UCSD-AML1 (cell line): Measurements from ENCODE around the gene ATG9B.
A peak's percentile ranks its signal among the peaks of the same experiment; 100 is the strongest.

ENCODE experiments used
- DNase-seq: peaks from one replicate; lab custom pipeline; 2025; ENCODE audit not compliant: unreplicated experiment; lab: John Stamatoyannopoulos, UW

ATG9B gene

DNA sequence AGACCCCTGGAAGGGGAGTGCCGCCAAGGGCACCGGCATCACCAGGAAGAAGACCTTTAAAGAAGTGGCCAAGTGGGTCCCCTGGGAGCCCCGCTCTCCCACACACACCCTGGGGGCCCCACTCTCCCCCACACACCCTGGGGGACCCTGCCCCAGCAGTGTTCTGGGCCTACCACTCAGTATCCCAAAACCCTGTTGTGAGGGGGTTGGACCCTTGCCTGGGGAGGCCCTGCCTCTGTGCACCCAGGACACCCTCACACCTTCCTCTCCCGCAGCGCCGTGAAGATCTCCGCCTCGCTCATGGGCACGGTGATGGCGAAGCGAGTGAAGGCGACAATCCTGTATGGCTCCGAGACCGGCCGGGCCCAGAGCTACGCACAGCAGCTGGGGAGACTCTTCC lies 22.7 kb downstream of the ATG9B start:
- DNase-seq, result no peak

DNA sequence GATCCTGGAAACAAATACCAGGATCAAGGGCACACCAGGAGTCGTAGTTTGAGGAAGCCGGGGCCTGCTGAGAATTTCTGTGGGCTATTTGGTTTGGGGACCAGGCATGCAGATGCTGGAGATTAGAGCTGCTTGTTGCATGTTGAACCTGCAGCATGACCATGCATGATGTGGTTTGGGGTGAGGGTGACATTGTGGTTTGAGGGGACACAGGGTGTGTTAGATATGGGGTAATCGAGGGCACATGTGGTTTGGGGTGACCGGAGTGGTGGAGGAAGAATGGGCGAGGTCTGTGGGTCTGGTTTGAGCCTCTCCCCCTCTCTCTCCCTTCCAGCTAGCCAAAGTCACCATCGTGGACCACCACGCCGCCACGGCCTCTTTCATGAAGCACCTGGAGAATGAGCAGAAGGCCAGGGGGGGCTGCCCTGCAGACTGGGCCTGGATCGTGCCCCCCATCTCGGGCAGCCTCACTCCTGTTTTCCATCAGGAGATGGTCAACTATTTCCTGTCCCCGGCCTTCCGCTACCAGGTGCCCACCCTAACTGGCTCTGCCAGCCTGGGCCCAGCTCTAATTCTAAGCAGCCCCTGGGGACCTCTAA lies 23.3 kb downstream of the ATG9B start:
- no peak for DNase-seq

DNA sequence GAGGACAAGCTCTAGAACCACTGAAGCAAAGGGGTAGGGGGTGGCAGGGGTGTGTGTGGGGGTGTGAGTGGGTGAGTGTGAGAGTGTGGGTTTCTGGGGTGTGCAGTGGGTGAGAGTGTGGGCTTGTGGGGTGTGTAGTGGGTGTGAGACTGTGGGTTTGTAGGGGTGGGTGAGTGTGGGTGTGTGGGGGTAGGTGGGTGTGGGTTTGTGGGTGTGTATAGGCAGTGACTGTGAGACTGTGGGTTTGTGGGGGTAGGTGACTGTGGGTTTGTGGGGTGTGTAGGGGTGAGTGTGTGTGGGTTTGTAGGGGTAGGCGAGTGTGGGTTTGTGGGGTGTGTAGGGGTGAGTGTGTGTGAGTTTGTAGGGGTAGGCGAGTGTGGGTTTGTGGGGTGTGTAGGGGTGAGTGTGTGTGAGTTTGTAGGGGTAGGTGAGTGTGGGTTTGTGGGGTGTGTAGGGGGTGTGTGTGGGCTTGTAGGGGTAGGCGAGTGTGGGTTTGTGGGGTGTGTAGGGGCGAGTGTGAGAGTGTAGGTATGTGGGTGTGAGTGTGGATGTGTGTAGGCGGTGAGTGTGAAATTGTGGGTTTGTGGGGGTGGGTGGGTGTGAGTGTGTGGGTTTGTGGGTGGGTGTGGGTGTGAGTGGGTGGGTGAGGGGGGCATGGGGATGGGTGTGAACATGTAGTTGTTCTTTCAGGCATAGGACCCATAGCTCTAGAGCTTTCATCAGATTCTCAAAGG lies 24.6 kb downstream of the ATG9B start:
- no peak for DNase-seq

DNA sequence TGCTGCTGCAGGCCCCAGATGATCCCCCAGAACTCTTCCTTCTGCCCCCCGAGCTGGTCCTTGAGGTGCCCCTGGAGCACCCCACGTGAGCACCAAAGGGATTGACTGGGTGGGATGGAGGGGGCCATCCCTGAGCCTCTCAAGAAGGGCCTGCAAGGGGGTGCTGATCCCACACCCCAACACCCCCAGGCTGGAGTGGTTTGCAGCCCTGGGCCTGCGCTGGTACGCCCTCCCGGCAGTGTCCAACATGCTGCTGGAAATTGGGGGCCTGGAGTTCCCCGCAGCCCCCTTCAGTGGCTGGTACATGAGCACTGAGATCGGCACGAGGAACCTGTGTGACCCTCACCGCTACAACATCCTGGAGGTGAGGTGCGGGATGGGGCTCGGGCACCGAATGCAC lies 25.3 kb downstream of the ATG9B start:
- DNase-seq, result no peak

DNA sequence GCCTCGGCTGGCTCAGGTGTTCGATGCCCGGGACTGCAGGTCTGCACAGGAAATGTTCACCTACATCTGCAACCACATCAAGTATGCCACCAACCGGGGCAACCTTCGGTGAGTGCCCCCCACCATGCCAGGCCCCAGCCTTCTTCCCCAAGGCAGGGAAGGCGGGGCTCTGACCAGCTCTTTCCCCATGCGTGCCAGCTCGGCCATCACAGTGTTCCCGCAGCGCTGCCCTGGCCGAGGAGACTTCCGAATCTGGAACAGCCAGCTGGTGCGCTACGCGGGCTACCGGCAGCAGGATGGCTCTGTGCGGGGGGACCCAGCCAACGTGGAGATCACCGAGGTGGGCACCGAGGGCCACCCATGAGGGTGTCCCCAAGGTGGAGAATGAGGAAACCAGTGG lies 26.0 kb downstream of the ATG9B start:
- no peak for DNase-seq

DNA sequence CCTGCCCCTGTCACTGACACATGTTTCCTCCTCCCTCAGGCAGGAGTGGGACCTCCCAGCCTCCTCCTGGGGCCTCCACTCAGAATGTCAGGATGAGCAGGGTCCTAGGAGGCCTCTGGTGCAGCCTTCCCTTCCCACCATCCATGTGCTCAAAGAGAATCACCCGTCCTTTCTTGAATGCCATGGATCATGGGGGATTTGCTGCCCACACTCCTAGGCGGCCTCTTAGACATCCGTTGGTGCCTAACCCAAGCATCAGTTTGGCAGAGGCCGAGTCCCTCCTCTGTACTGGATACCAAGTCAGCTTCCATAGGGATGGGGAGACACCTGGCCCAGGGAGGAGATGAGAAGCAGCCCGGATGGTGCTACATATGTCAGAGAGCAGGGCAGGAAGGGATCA lies 26.5 kb downstream of the ATG9B start:
- no peak for DNase-seq

DNA sequence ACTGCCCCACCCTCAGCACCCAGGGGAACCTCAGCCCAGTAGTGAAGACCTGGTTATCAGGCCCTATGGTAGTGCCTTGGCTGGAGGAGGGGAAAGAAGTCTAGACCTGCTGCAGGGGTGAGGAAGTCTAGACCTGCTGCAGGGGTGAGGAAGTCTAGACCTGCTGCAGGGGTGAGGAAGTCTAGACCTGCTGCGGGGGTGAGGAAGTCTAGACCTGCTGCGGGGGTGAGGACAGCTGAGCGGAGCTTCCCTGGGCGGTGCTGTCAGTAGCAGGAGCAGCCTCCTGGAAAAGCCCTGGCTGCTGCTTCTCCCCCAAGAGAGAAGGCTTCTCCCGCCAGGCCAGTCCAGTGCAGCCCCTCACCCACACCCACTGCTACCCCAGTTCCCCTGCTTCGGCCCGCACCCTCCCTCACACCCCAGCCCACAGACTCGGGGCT lies 27.2 kb downstream of the ATG9B start:
- DNase-seq, result no peak

DNA sequence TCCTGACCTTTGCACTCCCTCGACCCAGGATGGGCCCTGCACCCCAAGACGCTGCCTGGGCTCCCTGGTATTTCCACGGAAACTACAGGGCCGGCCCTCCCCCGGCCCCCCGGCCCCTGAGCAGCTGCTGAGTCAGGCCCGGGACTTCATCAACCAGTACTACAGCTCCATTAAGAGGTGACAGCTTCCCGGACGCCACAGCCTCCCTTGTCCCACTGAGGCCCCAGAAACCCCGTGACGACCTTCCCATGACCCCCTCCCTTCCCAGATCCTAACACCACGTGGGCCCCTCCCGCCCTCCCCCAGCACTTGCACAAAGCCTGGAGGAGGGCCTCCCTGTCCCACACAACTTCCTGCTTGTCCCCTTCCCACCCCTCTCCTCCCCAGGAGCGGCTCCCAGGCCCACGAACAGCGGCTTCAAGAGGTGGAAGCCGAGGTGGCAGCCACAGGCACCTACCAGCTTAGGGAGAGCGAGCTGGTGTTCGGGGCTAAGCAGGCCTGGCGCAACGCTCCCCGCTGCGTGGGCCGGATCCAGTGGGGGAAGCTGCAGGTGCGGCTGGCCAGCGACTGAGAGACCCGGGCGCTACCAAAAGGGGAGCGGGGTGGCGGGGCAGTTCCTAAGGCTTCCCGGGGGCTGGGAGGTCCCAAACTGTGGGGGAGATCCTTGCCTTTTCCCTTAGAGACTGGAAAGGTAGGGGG lies 27.8 kb downstream of the ATG9B start:
- peak; percentile 15 for DNase-seq

DNA sequence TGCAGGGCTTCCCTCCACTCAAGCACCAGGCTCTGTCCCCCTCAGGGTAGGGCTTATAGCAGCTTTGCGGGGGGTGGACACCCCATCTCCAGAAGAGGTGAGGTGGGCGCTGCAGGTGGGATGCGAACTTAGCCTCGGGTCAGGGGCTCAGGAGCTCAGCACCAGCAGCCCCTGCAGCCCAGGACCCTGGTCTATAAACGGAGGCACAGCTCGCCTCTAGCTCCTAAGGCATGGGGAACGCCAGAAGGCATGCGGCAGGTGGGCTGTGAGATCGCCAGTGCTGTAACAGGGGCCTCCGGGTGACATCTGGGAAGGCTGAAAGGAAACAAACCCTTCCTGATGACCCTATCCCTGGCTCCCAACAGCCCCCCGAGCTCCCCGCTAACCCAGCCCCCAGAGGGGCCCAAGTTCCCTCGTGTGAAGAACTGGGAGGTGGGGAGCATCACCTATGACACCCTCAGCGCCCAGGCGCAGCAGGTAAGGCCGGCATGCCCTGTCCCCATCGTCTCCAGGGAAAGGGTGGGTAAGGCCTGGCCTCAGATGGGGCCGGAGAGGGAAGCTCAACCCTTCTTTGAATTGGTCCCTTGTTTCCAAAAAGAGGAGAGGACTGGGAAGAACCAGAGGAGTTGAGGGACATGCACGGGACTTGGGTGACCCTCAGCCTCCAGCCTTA lies 29.3 kb downstream of the ATG9B start:
- DNase-seq, result no peak

DNA sequence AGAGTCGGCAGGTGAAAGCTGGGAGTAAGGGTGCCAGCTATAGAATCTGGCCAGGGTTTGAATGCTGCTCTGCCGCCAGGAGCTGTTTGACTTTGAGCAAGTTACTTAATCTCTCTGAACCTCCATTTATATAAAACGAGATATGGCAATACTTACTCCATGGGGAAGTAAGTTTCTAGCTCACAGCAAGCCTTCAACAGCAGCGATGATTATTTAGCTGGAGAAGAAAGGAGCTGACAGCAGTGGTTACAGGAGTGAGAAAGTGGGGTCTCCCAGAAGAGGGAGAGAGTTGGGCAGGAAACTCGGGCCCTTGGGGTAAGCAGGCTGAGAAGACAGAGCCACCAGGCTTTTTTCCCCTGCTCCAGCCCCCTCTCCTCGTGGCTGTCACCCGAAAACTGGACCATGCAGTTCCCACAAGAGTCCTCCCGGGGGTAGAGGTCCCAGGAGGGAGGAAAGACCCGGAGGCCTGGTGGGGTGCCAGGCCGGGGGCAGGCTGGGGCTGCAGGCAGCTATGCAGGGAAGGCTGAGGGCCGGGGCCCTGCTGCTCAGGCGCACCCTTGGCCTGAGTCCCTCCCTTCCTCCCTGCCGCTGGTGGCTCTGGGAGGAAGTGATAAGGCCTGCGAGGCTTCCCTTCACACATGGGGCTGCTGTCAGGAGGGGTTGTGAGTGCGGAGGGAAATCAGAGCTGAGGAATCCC lies 30.0 kb downstream of the ATG9B start:
- DNase-seq, result peak; percentile 69

DNA sequence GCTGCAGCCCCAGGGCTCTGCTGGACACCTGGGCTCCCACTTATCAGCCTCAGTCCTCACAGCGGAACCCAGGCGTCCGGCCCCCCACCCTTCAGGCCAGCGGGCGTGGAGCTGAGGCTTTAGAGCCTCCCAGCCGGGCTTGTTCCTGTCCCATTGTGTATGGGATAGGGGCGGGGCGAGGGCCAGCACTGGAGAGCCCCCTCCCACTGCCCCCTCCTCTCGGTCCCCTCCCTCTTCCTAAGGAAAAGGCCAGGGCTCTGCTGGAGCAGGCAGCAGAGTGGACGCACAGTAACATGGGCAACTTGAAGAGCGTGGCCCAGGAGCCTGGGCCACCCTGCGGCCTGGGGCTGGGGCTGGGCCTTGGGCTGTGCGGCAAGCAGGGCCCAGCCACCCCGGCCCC lies 30.8 kb downstream of the ATG9B start:
- no peak for DNase-seq

DNA sequence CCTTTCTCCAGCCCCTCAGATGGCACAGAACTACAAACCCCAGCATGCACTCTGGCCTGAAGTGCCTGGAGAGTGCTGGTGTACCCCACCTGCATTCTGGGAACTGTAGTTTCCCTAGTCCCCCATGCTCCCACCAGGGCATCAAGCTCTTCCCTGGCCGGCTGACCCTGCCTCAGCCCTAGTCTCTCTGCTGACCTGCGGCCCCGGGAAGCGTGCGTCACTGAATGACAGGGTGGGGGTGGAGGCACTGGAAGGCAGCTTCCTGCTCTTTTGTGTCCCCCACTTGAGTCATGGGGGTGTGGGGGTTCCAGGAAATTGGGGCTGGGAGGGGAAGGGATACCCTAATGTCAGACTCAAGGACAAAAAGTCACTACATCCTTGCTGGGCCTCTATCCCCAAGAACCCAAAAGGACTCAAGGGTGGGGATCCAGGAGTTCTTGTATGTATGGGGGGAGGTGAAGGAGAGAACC lies 31.4 kb downstream of the ATG9B start:
- DNase-seq, result peak; percentile 12

DNA sequence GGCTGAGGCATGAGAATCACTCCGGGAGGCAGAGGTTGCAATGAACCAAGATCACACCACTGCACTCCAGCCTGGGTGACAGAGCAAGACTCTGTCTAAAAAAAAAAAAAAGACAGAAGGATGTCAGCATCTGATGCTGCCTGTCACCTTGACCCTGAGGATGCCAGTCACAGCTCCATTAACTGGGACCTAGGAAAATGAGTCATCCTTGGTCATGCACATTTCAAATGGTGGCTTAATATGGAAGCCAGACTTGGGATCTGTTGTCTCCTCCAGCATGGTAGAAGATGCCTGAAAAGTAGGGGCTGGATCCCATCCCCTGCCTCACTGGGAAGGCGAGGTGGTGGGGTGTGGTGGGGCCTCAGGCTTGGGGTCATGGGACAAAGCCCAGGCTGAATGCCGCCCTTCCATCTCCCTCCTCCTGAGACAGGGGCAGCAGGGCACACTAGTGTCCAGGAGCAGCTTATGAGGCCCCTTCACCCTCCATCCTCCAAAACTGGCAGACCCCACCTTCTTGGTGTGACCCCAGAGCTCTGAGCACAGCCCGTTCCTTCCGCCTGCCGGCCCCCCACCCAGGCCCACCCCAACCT lies 32.1 kb downstream of the ATG9B start:
- DNase-seq, result no peak

DNA sequence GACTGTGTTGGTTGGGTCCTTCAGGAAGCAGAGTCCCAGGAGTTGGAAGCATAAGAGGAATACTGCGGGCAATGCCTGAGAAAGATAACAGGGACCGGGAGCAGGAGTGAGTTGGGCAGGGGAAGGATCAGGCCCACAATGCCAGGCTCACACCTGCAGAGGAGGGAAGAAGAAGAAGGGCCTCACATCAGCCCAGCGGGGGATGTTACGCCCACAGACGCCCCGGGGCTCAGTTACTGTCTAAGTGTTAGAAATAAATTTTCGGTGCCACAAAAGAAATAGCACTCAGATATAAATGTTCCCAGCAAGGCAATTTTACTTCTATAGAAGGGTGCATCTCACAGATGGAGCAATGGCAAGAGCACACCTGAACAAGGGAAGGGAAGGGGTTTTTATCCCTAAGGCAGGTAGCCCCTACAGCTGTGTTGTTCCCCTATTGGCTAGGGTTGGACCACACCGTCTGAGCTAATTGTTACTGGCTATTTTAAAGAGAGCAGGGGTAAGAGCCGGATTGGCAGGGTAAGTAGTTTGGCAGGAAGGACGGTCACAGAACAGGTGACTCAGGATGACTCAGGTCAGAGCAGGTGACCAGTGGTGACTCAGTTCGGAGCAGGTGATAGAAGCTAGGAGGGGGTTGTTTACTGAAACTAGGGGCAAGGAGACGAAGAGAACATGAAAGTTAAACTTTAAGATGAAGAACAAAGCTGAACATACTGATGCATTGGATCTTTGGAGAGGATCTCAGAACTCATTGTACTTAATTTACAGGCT lies 33.7 kb downstream of the ATG9B start, which contains the start of gene NOS3:
TSS of gene NOS3 (plus strand) at position 602 of the 771 bp plus-strand sequence. CDS start 2,787 bp downstream, outside the sequence.
- no peak for DNase-seq

DNA sequence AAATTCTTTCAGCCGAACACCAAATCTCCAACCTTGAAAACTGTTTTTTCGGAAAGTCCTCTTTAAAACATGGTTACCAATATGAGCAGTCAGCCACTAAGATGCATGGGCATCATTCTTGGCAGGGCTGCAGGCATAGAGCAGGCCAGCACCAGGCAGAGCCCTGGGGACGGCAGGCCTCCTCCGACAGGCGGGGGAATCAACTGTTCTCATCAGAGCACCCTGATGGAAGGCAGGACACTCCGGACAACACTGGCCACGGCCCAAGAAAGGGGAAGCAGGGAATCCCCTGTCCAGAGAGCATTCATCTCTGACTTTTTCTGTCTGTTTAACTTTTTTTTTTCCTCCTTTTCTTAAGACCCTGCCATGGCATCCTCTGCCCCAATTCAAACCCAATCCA lies 34.8 kb downstream of the ATG9B start:
- DNase-seq, result no peak

DNA sequence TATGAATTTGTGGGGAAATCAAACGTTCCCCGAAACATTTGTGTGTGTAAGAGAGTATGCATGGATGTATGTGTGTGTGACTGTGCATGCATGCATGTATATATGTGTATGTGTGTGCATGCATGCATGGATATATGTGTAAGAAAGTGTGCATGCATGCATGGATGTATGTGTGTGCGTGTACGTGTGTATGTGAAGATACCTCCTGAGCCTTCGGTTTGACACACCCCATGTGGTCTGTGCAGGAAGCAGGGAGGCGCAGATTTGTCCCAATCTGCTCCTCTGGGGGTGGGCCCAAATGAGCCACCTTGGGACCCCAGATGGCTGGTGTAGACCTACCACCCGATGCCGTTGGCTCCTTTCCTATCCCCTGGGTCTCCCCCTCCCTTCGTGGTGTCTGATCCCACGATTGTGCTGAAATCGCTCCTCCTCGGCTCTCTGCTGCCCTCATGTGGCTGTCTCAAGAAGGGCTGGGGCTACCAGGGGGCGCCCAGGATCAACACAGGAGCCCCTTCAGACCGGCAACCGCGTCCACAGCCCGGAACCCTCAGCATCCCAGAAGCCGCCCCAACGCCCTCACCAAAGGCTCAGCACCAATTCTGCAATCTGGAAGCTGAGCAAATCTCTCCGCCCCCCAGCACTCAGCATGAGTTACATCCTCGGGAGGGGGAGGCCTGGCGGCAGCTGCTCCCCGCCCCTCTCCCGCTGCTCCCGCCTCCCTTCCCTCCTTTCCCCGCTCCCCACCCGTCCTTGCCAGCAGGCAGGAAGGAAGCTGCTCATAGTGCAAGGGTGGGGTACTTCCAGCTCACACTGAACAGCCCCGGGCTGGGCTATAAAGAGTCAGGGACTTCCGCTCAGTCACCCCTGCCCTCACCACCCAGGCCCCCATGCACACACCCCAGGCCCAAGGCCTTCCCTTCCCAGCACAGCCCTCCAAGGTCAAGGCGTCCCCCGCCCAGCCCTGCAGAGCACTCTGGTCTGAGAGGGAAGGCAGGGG lies 35.8 kb downstream of the ATG9B start:
- peak; percentile 78 for DNase-seq

DNA sequence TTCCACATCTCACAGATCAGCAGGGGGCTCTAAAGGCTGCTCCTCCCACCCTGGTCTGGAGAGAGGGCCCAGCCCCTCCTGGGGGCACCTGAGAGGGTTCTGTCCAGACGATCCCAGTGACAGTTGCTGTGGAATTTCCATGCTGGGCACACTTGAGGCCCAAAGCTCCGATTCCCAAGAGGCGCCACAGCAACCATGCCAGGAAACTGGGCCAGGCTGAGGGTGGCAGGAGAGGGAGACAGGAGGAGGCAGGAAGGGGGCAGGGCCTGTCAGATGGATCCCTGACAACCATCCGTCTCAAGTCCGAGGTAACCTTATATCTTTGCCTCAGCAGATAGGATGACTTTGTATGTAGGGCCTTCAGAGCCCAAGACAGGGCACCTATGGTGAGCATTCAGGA lies 37.7 kb downstream of the ATG9B start:
- DNase-seq, result no peak

DNA sequence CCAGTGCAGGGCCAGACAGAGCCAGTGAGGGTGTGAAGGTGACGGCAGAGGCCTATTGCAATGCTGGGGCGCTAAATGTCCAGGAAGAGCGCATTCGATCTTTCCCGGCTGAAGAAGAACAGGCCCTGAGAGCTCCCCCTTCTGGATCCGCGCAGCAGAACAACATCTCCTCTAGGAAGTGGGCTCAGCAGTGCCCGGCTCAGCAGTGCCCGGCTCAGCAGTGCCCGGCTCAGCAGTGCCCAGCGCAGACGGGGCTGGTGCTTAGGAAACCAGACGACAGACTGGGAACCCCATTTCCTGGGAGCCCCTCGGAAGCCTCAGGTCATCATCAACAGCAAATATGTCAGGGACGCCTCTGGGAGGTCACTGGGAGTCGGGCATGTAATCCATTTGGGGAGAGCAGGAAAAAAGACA lies 38.2 kb downstream of the ATG9B start:
- DNase-seq, result peak; percentile 37
